Body of pancreas (tissue), 4 donors: ENCODE data around the gene FGF12. TPM values are rescaled to one million over a fixed set of nuclear protein-coding genes. Genes with fewer than 3 reads are reported as not detected.

ENCODE experiments used
- ATAC-seq: fragments of 150-250 bp; one replicate; pipeline ENCODE4 v1.9.1; 2016
- DNase-seq, 4 donors: peaks; one replicate each; pipeline ENCODE4 v3.0.0-alpha.2; 2019
- H3K27ac ChIP-seq, 4 donors: fragments of 200-600 bp; sonication (generic); 1 replicate in 3 of 4; 2 replicates in 1 of 4; pipeline versions ENCODE4 v1.5.1 to v1.6.1; 2016 to 2019; ENCODE audit warnings: mild to moderate bottlenecking in 1 of 4, mixed read lengths in 1 of 4, moderate library complexity in 1 of 4
- H3K27me3 ChIP-seq, 2 donors: fragments of 200-600 bp; sonication (generic); one replicate each; pipeline ENCODE4 v1.6.0; 2016; ENCODE audit warnings: mild to moderate bottlenecking in 1 of 2
- H3K36me3 ChIP-seq, 2 donors: fragments of 200-600 bp; sonication (generic); replicated peaks in 1 of 2; 2 replicates each; pipeline ENCODE4 v1.5.1; 2016; ENCODE audit warnings: low read depth in 2 of 2; ENCODE audit not compliant: insufficient read depth in 1 of 2
- H3K4me1 ChIP-seq: fragments of 200-600 bp; sonication (generic); one replicate; pipeline ENCODE4 v1.6.0; 2016
- H3K4me3 ChIP-seq, 2 donors: fragments of 200-600 bp; sonication (generic); 1 replicate in 1 of 2; 2 replicates in 1 of 2; pipeline ENCODE4 v1.5.1; 2016 to 2019
- H3K9me3 ChIP-seq, 3 donors: fragments of 200-600 bp; sonication (generic); 1 replicate in 2 of 3; 2 replicates in 1 of 3; pipeline ENCODE4 v1.5.1; 2016
- CTCF ChIP-seq, 7 experiments: fragments of 450-650 bp in 4 of 7; fragments of 200-600 bp in 3 of 7; sonication (generic) in 3 of 7; IDR thresholded peaks; one replicate each; pipeline ENCODE4 v1.5.1; 2016 to 2019; ENCODE audit warnings: antibody characterized with exemption in 7 of 7
- POLR2A ChIP-seq, 3 donors: fragments of 450-650 bp; IDR thresholded peaks; one replicate each; pipeline ENCODE4 v1.6.1; 2016; ENCODE audit warnings: antibody characterized with exemption in 3 of 3, mild to moderate bottlenecking in 2 of 3
- WGBS, 2 donors: methylation state at CpG; one replicate each; pipeline ENCODE4 v1.1.5; 2017; 5-methylcytosine and 5-hydroxymethylcytosine counted together
- intact Hi-C: fragments of 100-400 bp; cut with DNase I; formaldehyde crosslinking; loops from one replicate; pipeline ENCODE4 v1.15.1; 2023
- total RNA-seq, 2 donors: library from RNA; depleted of rRNA; stranded (reverse); fragments of >200 nt; gene quantifications; one replicate each; pipeline ENCODE4 v1.1.0, GENCODE V29; 2016

Gene FGF12
- total RNA-seq, 2 donors from 2014 or later = 0.99 to 2.3 TPM

GRCh38 chr3:192273001-192273696, 454.2 kb downstream of the FGF12 start:
- H3K4me1 ChIP-seq = peaks cover 11% of the 10 kb centered on the region
- intact Hi-C loops = no loop called here
- H3K9me3 ChIP-seq = no peaks in the 10 kb centered on the region
- no peaks in the 10 kb centered on the region for H3K27me3 ChIP-seq
- no peak overlapping the region for H3K27ac ChIP-seq
- H3K36me3 ChIP-seq = no peaks in the 10 kb centered on the region
- TF ChIP-seq POLR2A (IDR thresholded peaks at IDR 0.05) (no peak), CTCF (IDR thresholded peaks at IDR 0.05) (no peak)
- 72 to 77% methylated on average over 3 of the region's 3 CpGs for WGBS, 2 donors
- no peak for DNase-seq
- ATAC-seq = no peak
- H3K4me3 ChIP-seq = no peak overlapping the region

GRCh38 chr3:192262001-192262400, 465.3 kb downstream of the FGF12 start:
- intact Hi-C loops = no loop called here
- DNase-seq (no peak), ATAC-seq (no peak)
- Histone ChIP-seq H3K36me3 (no peaks in the 10 kb centered on the region), H3K27me3 (no peaks in the 10 kb centered on the region), H3K4me1 (no peaks in the 10 kb centered on the region), H3K4me3 (no peak overlapping the region), H3K9me3 (no peaks in the 10 kb centered on the region), H3K27ac (no peak overlapping the region)
- no peak for TF ChIP-seq POLR2A (IDR thresholded peaks at IDR 0.05)
- no peak for TF ChIP-seq CTCF (IDR thresholded peaks at IDR 0.05)
- WGBS, 2 donors = 77 to 81% methylated on average over 4 of the region's 4 CpGs

DNA sequence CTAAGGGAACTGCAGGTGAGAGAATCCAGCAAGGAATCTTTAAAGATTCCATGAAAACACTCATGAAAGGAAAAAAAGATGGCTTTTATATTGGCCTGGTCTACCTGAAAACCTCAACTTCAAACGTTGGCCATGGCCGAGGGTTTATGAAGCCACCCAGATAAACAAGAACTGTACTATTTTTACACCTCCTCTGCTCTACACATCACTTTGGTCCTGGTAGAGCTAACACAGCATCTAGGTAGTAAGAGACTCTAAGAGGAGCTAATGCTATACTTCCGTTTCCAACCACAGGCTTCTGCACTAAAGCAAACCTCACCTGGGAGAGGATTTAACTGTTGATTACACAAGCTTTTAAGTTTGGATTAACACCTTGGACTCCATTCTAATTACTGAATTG, 466.2 kb downstream of the FGF12 start:
- no peak overlapping the region for H3K4me3 ChIP-seq
- H3K27ac ChIP-seq = no peak overlapping the region
- DNase-seq (no peak), ATAC-seq (no peak)
- H3K4me1 ChIP-seq = no peaks in the 10 kb centered on the region
- intact Hi-C loops = no loop called here
- H3K9me3 ChIP-seq = no peaks in the 10 kb centered on the region
- no peaks in the 10 kb centered on the region for H3K36me3 ChIP-seq
- TF ChIP-seq CTCF (IDR thresholded peaks at IDR 0.05) (no peak), POLR2A (IDR thresholded peaks at IDR 0.05) (no peak)
- 73 to 77% methylated on average over 3 of the region's 3 CpGs for WGBS, 2 donors
- H3K27me3 ChIP-seq = no peaks in the 10 kb centered on the region

- no peaks in the 10 kb centered on the region for H3K27me3 ChIP-seq
- DNase-seq = no peak
- whole genome bisulfite sequencing, 2 donors = 72 to 86% methylated on average over 5 of the region's 5 CpGs
- H3K4me1 ChIP-seq = no peaks in the 10 kb centered on the region
- no peak for ATAC-seq
- no peak for TF ChIP-seq CTCF (IDR thresholded peaks at IDR 0.05)
- TF ChIP-seq POLR2A (IDR thresholded peaks at IDR 0.05) = no peak
- H3K4me3 ChIP-seq = no peak overlapping the region
- no peaks in the 10 kb centered on the region for H3K9me3 ChIP-seq
- no peak overlapping the region for H3K27ac ChIP-seq
- no peaks in the 10 kb centered on the region for H3K36me3 ChIP-seq
- intact Hi-C loops = no loop called here
Observed at GRCh38 chr3:192260116-192261010, 467.0 kb downstream of the FGF12 start.
